ENCODE measurements around the gene CLEC4G. TPM values are rescaled to one million over a fixed set of nuclear protein-coding genes. Genes with fewer than 3 reads are reported as not detected.
A peak's percentile ranks its signal among the peaks of the same experiment; 100 is the strongest.

CLEC4G gene
- total RNA-seq, 2 experiments from 2014 or later = not detected

GRCh38 chr19:7697721-7698287, 34.1 kb downstream of the CLEC4G start:
- H3K27ac Mint-ChIP-seq = no peak overlapping the region
- intact Hi-C loops (cut with micrococcal nuclease) = no loop called here
- no peak overlapping the region for H3K4me3 Mint-ChIP-seq

GRCh38 chr19:7694499-7694898, 37.4 kb downstream of the CLEC4G start:
- intact Hi-C loops (cut with micrococcal nuclease) = no loop called here
- ChIA-PET CTCF (interaction anchor here (0.7 kb wide), 1 partner anchor 14 kb away, joined by 3 read pairs; the partner anchor contains the start of gene TRAPPC5), POLR2A (no interaction called here)
- H3K36me3 Mint-ChIP-seq (ENCODE audit: low read depth) = no peaks in the 10 kb centered on the region
- ATAC-seq (no peak), DNase-seq (no peak)
- H3K27me3 Mint-ChIP-seq = peaks cover 8% of the 10 kb centered on the region
- no peak overlapping the region for H3K4me3 Mint-ChIP-seq
- H3K27ac Mint-ChIP-seq = no peak overlapping the region
- no peak for TF ChIP-seq CTCF (IDR thresholded peaks at IDR 0.05)
- H3K4me1 Mint-ChIP-seq (ENCODE audit: low read depth) = peaks cover 9% of the 10 kb centered on the region
- H3K9me3 Mint-ChIP-seq = no peaks in the 10 kb centered on the region

More at GRCh38 chr19:7697721-7698287, 34.1 kb downstream of the CLEC4G start:
- DNase-seq (no peak), ATAC-seq (no peak)
- TF ChIP-seq CTCF (IDR thresholded peaks at IDR 0.05) = no peak
- H3K27me3 Mint-ChIP-seq = peaks cover 8% of the 10 kb centered on the region
- CTCF ChIA-PET = interaction anchor here (1.4 to 5.0 kb wide), 3 partner anchors 17 to 102 kb away, joined by 3 to 28 read pairs (median 9); partner anchors contain the start of gene TRAPPC5
- no peaks in the 10 kb centered on the region for H3K9me3 Mint-ChIP-seq
- POLR2A ChIA-PET = no interaction called here
- H3K4me1 Mint-ChIP-seq (ENCODE audit: low read depth) = peaks cover 17% of the 10 kb centered on the region
- no peaks in the 10 kb centered on the region for H3K36me3 Mint-ChIP-seq (ENCODE audit: low read depth)

- Mint-ChIP-seq H3K27ac (no peak overlapping the region), H3K9me3 (no peaks in the 10 kb centered on the region), H3K4me1 (ENCODE audit: low read depth) (no peaks in the 10 kb centered on the region), H3K36me3 (ENCODE audit: low read depth) (no peaks in the 10 kb centered on the region), H3K27me3 (peaks cover 3% of the 10 kb centered on the region), H3K4me3 (no peak overlapping the region)
- ATAC-seq (peak; percentile 51), DNase-seq (peak; percentile 51)
- TF ChIP-seq CTCF (IDR thresholded peaks at IDR 0.05) = no peak
- intact Hi-C loops (cut with micrococcal nuclease) = no loop called here
- ChIA-PET POLR2A (interaction anchor here (0.9 to 1.1 kb wide), 2 partner anchors 74 to 115 kb away, joined by 3 to 4 read pairs; no protein-coding TSS in a partner anchor), CTCF (interaction anchor here (1.0 kb wide), 1 partner anchor 12 kb away, joined by 3 read pairs; the partner anchor contains the start of gene TRAPPC5)
Observed at GRCh38 chr19:7692417-7693088, 39.4 kb downstream of the CLEC4G start.

DNA sequence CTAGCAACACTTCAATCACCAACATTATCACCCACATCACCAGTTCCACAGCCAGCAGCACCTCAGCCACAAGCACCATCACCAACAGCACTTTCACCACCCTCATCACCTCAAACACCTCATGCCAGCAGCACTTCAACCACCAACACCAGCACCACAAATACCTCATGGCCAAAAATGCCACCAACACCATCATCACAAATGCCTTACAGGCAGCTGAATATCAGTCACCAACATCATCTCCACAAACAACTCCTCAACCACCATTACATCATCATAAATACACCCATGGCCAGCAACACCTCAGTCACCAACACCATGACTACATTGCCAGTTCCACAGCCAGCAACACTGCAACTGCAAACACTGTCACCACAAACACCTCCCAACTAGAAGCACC, 40.4 kb downstream of the CLEC4G start:
- Mint-ChIP-seq H3K9me3 (no peaks in the 10 kb centered on the region), H3K4me1 (ENCODE audit: low read depth) (no peaks in the 10 kb centered on the region), H3K27ac (no peak overlapping the region), H3K4me3 (no peak overlapping the region), H3K27me3 (peaks cover under 1% of the 10 kb centered on the region), H3K36me3 (ENCODE audit: low read depth) (no peaks in the 10 kb centered on the region)
- intact Hi-C loops (cut with micrococcal nuclease) = no loop called here
- ATAC-seq = peak; percentile 59
- DNase-seq = peak; percentile 53
- ChIA-PET CTCF (no interaction called here), POLR2A (interaction anchor here (1.1 to 1.4 kb wide), 2 partner anchors 8 to 116 kb away, joined by 3 to 4 read pairs; no protein-coding TSS in a partner anchor)
- no peak for TF ChIP-seq CTCF (IDR thresholded peaks at IDR 0.05)

GRCh38 chr19:7690779-7691258, 41.1 kb downstream of the CLEC4G start:
- ChIA-PET POLR2A (interaction anchor here (1.4 kb wide), 1 partner anchor 9 kb away, joined by 4 read pairs; no protein-coding TSS in a partner anchor), CTCF (no interaction called here)
- no peak for TF ChIP-seq CTCF (IDR thresholded peaks at IDR 0.05)
- Mint-ChIP-seq H3K27ac (no peak overlapping the region), H3K4me3 (no peak overlapping the region), H3K27me3 (no peaks in the 10 kb centered on the region), H3K36me3 (ENCODE audit: low read depth) (no peaks in the 10 kb centered on the region), H3K9me3 (no peaks in the 10 kb centered on the region), H3K4me1 (ENCODE audit: low read depth) (no peaks in the 10 kb centered on the region)
- DNase-seq = peak; percentile 42
- intact Hi-C loops (cut with micrococcal nuclease) = no loop called here
- no peak for ATAC-seq
